Small intestine (tissue), 7 donors: Measurements from ENCODE around the gene ZNF41. TPM values are rescaled to one million over a fixed set of nuclear protein-coding genes. Genes with fewer than 3 reads are reported as not detected.

ENCODE experiments used
- DNase-seq, 2 donors: peaks; one replicate each; pipeline versions ENCODE4 v3.0.0 to v3.0.0-alpha.2; 2013
- FAIRE-seq: peaks from 2 replicates; lab custom pipeline; 2012; peaks lifted over from hg19 to GRCh38; lab: Jason Lieb, UNC
- H3K27ac ChIP-seq, 3 donors: one replicate each; pipeline ENCODE4 v1.5.1; 2013; ENCODE audit warnings: low read length in 2 of 3, mild to moderate bottlenecking in 2 of 3, control low read depth in 1 of 3, inconsistent platforms in 1 of 3, low read depth in 1 of 3, moderate library complexity in 1 of 3
- H3K27me3 ChIP-seq, 3 donors: one replicate each; pipeline ENCODE4 v1.6.1; 2013; ENCODE audit warnings: low read length in 3 of 3, inconsistent platforms in 1 of 3; ENCODE audit not compliant: control insufficient read depth in 3 of 3, insufficient read depth in 3 of 3
- H3K36me3 ChIP-seq, 3 donors: one replicate each; pipeline ENCODE4 v1.6.1; 2013; ENCODE audit warnings: low read length in 3 of 3, inconsistent platforms in 1 of 3, low read depth in 1 of 3, mild to moderate bottlenecking in 1 of 3, moderate library complexity in 1 of 3; ENCODE audit not compliant: control insufficient read depth in 3 of 3, insufficient read depth in 2 of 3
- H3K4me1 ChIP-seq, 3 donors: one replicate each; pipeline ENCODE4 v1.6.1; 2013; ENCODE audit warnings: low read length in 2 of 3, inconsistent platforms in 1 of 3, low read depth in 1 of 3, mild to moderate bottlenecking in 1 of 3, moderate library complexity in 1 of 3; ENCODE audit not compliant: control insufficient read depth in 3 of 3, insufficient read depth in 2 of 3
- H3K4me3 ChIP-seq, 3 donors: one replicate each; pipeline ENCODE4 v1.5.1; 2013; ENCODE audit warnings: low read length in 3 of 3, control low read depth in 1 of 3, inconsistent platforms in 1 of 3, low read depth in 1 of 3, mild to moderate bottlenecking in 1 of 3, moderate library complexity in 1 of 3
- H3K9me3 ChIP-seq, 2 donors: one replicate each; pipeline ENCODE4 v1.6.1; 2013; ENCODE audit warnings: low read depth in 1 of 2, low read length in 1 of 2; ENCODE audit not compliant: control insufficient read depth in 2 of 2, insufficient read depth in 1 of 2
- WGBS, 3 donors: extraction: QIAGEN DNeasy Blood & Tissue Kit; methylation state at CpG; one replicate each; pipeline ENCODE4 v1.1.7; 2013; 5-methylcytosine and 5-hydroxymethylcytosine counted together
- polyA plus RNA-seq, 4 donors: library from polyadenylated mRNA; stranded (reverse) in 3 of 4; unstranded in 1 of 4; fragments of 200-250 nt in 3 of 4; fragments of 120-200 nt in 1 of 4; gene quantifications; one replicate each; pipeline versions ENCODE4 v1.2.1 to v1.2.3, GENCODE V29; 2013
- donor health status: healthy with polysubstance abuse.
- donor health status: control.
- donor health status: control.
- donor health status: Bipolar disorder and iron deficiency.
- donor health status: healthy.

The ZNF41 gene
- polyA plus RNA-seq, 4 donors = 2.9 to 7.2 (median 3.1) TPM

DNA sequence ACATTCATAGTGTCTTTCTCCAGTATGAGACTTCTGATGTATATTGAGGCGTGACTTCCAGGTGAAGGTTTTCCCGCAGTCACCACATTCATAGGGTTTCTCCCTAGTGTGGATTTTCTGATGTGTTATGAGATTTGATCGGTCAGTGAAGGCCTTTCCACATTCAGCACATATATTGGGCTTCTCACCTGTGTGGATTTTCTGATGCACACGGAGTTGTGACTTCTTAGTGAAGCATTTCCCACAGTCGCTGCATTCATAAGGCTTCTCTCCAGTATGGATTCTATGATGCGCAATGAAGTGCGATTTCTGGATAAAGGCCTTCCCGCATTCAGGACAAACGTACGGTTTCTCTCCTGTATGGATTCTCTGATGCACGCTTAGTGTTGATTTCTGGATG lies 35.4 kb downstream of the ZNF41 start:
- DNase-seq = no peak
- Histone ChIP-seq H3K4me3 (no peak overlapping the region), H3K9me3 (peaks cover 1 to 37% of the 10 kb centered on the region in 2 donors), H3K27ac (no peak overlapping the region), H3K36me3 (peaks cover 0 to 16% (median 13%) of the 10 kb centered on the region in 3 donors), H3K4me1 (no peaks in the 10 kb centered on the region), H3K27me3 (no peaks in the 10 kb centered on the region)
- 89 to 98% (median 97%) methylated on average over 11 of the region's 11 CpGs for WGBS, 3 donors
- no peak for FAIRE-seq

DNA sequence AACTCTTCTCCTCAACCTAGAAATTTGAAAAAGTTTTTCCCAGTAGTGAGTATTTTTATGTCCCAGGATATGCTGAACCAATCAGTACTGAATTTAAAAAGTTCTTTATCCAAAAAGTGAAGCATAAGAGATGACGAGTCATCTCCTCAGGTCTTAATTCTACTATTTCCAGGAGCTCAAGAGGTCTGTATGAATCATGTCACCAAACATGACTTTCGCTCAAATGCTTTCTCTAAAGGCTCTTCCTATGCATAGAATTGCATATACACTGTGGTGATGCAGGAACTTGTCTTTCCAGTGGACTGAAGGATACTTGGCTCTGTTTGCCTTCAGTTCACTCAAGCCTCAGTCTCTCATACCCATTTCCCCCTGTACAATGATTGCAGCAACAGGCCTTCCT lies 36.1 kb downstream of the ZNF41 start:
- Histone ChIP-seq H3K36me3 (peaks cover 0 to 11% (median 7%) of the 10 kb centered on the region in 3 donors), H3K4me1 (no peaks in the 10 kb centered on the region), H3K27ac (no peak overlapping the region), H3K27me3 (no peaks in the 10 kb centered on the region), H3K4me3 (no peak overlapping the region), H3K9me3 (peaks cover 1 to 33% of the 10 kb centered on the region in 2 donors)
- WGBS, 3 donors = 91 to 100% (median 96%) methylated on average over 2 of the region's 2 CpGs
- DNase-seq (no peak), FAIRE-seq (no peak)

DNA sequence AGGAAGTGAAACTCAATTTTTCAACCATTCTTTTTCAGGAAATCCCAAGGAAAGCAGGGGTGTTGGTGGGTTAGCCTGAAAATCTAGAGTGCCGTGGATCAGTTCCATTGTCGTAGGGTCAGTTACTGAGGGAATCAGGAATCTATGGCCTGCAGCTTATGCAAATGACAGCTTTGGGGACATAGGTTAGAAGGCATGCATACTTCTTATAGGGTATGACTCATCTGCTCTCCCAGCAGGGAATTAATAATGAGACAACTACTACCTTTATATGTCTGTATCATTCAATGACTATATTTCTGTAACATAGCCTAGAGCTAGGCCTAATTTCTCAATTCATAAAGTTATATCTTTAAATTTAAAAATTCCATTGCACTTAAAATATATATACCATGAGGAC lies 36.6 kb downstream of the ZNF41 start:
- DNase-seq (no peak), FAIRE-seq (no peak)
- no peaks in the 10 kb centered on the region for H3K27me3 ChIP-seq
- H3K4me1 ChIP-seq = no peaks in the 10 kb centered on the region
- peaks cover 1 to 32% of the 10 kb centered on the region in 2 donors for H3K9me3 ChIP-seq
- WGBS, 3 donors = 87 to 93% (median 91%) methylated on average over 2 of the region's 2 CpGs
- H3K36me3 ChIP-seq = peaks cover 0 to 9% (median 5%) of the 10 kb centered on the region in 3 donors
- no peak overlapping the region for H3K27ac ChIP-seq
- H3K4me3 ChIP-seq = no peak overlapping the region

DNA sequence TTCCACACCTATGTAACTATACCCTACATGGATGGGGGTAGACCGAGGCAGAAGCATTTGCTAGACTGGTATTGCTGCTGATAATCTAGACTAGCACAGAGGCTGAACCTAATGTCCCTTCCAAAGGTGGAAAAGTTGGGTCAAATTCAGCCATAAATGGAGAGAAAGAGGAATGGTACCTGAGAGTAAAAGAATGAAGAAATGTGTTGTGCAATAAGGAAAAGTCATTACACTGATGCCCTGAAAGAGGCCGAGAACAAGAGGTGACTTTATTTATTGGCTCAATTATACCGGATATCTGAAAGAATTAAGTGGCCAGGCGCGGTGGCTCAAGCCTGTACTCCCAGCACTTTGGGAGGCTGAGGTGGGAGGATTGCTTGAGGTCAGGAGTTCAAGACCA lies 52.1 kb downstream of the ZNF41 start:
- Histone ChIP-seq H3K4me3 (no peak overlapping the region), H3K9me3 (peaks cover 0 to 4% of the 10 kb centered on the region in 2 donors), H3K27me3 (no peaks in the 10 kb centered on the region), H3K27ac (no peak overlapping the region), H3K36me3 (no peaks in the 10 kb centered on the region), H3K4me1 (no peaks in the 10 kb centered on the region)
- WGBS, 3 donors = 87 to 94% (median 90%) methylated on average over 5 of the region's 5 CpGs
- no peak for FAIRE-seq
- DNase-seq = no peak

DNA sequence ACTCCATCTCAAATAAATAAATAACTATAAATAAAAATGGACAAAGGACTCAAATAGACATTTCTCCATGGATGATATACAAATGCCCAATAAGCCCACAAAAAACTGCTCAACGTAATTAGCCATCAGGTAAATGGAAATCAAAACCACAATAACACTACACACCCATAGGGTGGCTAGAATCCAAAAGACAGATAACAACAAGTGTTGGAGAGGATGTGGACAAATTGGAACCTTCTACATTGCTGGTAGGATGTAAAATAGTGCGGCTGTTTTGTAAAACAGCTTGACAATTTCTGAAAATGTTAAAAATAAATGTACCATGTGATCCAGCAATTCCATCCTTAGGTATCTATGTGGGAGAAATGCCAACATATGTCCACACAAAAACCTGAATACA lies 60.6 kb downstream of the ZNF41 start:
- Histone ChIP-seq H3K9me3 (no peaks in the 10 kb centered on the region), H3K4me1 (no peaks in the 10 kb centered on the region), H3K27me3 (no peaks in the 10 kb centered on the region), H3K36me3 (no peaks in the 10 kb centered on the region), H3K4me3 (no peak overlapping the region), H3K27ac (no peak overlapping the region)
- no peak for DNase-seq
- WGBS, 3 donors = 71 to 91% (median 72%) methylated on average over 2 of the region's 2 CpGs
- no peak for FAIRE-seq

DNA sequence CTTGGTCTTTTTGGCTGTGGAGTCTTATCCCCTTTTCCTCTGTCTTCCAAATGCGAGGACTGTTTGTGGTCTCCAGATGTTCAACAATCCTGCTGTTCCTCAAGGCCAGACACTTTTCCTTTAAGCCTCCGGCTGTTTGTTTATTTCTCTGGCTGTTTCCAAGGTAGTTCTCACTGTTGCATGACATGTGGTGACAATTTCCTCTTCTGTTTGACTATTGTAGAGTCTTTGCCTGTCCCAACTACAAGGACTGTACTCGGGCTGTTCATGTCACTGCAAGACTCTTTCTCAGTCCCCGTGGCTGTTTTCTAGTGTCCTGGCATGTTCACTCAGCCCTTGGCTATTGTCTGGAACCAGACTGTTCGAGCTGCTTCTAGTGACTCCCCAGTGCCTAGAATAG lies 62.1 kb downstream of the ZNF41 start:
- DNase-seq = no peak
- Histone ChIP-seq H3K36me3 (no peaks in the 10 kb centered on the region), H3K27me3 (no peaks in the 10 kb centered on the region), H3K27ac (no peak overlapping the region), H3K9me3 (no peaks in the 10 kb centered on the region), H3K4me1 (no peaks in the 10 kb centered on the region), H3K4me3 (no peak overlapping the region)
- FAIRE-seq = no peak
- 51 to 65% (median 54%) methylated on average over 5 of the region's 5 CpGs for WGBS, 3 donors

DNA sequence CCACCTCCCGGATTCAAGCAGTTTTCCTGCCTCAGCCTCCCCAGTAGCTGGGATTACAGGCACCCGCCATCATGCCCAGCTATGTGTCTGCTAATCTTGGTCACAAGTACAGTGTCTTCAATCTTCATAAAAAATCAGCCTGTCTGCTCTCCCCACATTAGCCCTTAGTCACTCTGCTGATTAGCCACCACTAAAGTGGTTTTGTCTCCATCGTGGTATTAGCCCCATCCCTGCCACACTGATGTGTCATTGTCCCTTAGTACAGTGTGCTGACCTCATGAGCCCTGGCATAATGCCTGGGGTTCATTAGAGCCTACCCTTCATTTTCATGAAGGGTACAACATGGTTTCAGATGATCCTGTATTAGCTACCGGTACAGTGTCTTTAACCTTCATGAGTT lies 62.8 kb downstream of the ZNF41 start:
- Histone ChIP-seq H3K9me3 (no peaks in the 10 kb centered on the region), H3K4me1 (no peaks in the 10 kb centered on the region), H3K4me3 (no peak overlapping the region), H3K27ac (no peak overlapping the region), H3K36me3 (no peaks in the 10 kb centered on the region), H3K27me3 (no peaks in the 10 kb centered on the region)
- 85 to 90% (median 87%) methylated on average over 4 of the region's 4 CpGs for WGBS, 3 donors
- FAIRE-seq = no peak
- no peak for DNase-seq

DNA sequence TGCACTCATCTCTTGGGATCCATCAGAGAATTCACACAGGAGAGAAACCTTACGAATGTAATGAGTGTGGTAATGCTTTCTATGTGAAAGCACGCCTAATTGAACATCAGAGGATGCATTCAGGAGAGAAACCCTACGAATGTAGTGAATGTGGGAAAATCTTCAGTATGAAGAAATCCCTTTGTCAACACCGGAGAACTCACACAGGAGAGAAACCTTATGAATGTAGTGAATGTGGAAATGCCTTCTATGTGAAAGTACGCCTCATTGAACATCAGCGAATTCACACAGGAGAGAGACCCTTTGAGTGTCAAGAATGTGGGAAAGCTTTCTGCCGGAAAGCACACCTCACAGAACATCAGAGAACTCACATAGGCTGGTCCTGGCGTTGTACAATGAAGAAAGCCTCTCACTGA lies 69.8 kb downstream of the ZNF41 start:
- WGBS, 3 donors = 82 to 91% (median 90%) methylated on average over 8 of the region's 8 CpGs
- Histone ChIP-seq H3K9me3 (peaks cover 2 to 15% of the 10 kb centered on the region in 2 donors), H3K4me3 (no peak overlapping the region), H3K27me3 (peaks cover 0 to 2% (median 0%) of the 10 kb centered on the region in 3 donors), H3K27ac (no peak overlapping the region), H3K4me1 (no peaks in the 10 kb centered on the region), H3K36me3 (peaks cover 0 to 1% (median 0%) of the 10 kb centered on the region in 3 donors)
- FAIRE-seq = no peak
- no peak for DNase-seq
